Adipocyte (in vitro differentiated cells): ENCODE results near the gene TSPAN4.

ENCODE experiments used
- DNase-seq: peaks from one replicate; pipeline ENCODE4 v3.0.0-alpha.2; 2015; ENCODE audit warnings: low read depth
- H3K27me3 ChIP-seq: replicated peaks from 2 replicates; pipeline ENCODE4 v1.7.0; 2013; ENCODE audit warnings: mild to moderate bottlenecking, low read length, moderate library complexity; ENCODE audit not compliant: control insufficient read depth, insufficient read depth
- H3K36me3 ChIP-seq: 2 replicates; pipeline ENCODE4 v1.7.0; 2013; ENCODE audit warnings: low read length, mild to moderate bottlenecking, moderate library complexity; ENCODE audit not compliant: control insufficient read depth, insufficient read depth, severe bottlenecking
- H3K4me1 ChIP-seq: 2 replicates; pipeline ENCODE4 v1.7.0; 2013; ENCODE audit warnings: mild to moderate bottlenecking, low read length, moderate library complexity; ENCODE audit not compliant: control insufficient read depth, insufficient read depth
- H3K4me3 ChIP-seq: 2 replicates; pipeline ENCODE4 v1.7.0; 2013; ENCODE audit warnings: mild to moderate bottlenecking, low read length, moderate library complexity
- H3K9ac ChIP-seq: 2 replicates; pipeline ENCODE4 v1.7.0; 2013; ENCODE audit warnings: mild to moderate bottlenecking, low read length, moderate library complexity
- H3K9me3 ChIP-seq: 2 replicates; pipeline ENCODE4 v1.7.0; 2013; ENCODE audit warnings: mild to moderate bottlenecking, low read length, moderate library complexity; ENCODE audit not compliant: control insufficient read depth

TSPAN4 gene

GRCh38 chr11:890794-891540 lies 48.3 kb downstream of the TSPAN4 start:
- no peaks in the 10 kb centered on the region for H3K9me3 ChIP-seq
- no peak overlapping the region for H3K9ac ChIP-seq
- H3K36me3 ChIP-seq = peaks cover 13% of the 10 kb centered on the region
- no peaks in the 10 kb centered on the region for H3K4me1 ChIP-seq
- no peak overlapping the region for H3K4me3 ChIP-seq
- H3K27me3 ChIP-seq = no peaks in the 10 kb centered on the region
- no peak for DNase-seq

- Histone ChIP-seq H3K4me3 (no peak overlapping the region), H3K27me3 (no peaks in the 10 kb centered on the region), H3K9me3 (no peaks in the 10 kb centered on the region), H3K4me1 (no peaks in the 10 kb centered on the region), H3K36me3 (no peaks in the 10 kb centered on the region), H3K9ac (no peak overlapping the region)
- DNase-seq = no peak
Measured at GRCh38 chr11:893008-893654, 50.5 kb downstream of the TSPAN4 start.

DNA sequence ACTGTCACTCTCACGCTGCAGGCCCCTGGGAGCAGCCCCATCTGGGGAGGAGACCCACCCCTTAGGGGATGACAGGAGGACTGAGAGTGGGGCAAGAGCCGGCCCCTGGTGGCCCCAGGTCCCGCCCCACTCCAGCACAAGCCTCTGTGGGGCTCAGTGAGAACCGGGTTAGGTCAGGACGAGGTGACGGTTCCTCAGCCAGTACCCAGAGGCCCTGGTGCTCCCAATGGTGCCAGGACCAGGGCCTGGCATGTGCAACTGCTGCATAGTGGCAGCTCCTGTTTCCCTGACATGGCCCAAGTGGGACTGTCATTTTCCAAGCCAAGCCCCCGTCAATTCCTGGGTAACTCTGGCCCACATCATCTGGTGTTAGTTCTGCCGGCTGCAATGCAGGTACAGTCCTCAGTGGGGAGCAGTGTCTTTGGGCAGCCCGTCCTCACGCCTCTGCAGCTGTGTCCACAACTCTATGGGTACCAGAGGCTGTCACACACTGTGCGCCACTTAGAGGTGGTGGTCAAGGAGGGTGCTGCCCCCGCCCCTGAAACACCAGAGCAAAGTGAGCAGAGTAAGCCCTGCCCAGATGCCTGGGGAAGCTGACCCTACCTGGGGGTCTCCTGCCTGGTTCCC lies 52.0 kb downstream of the TSPAN4 start:
- H3K9ac ChIP-seq = no peak overlapping the region
- H3K4me3 ChIP-seq = no peak overlapping the region
- H3K9me3 ChIP-seq = no peaks in the 10 kb centered on the region
- DNase-seq = no peak
- H3K27me3 ChIP-seq = no peaks in the 10 kb centered on the region
- peaks cover 14% of the 10 kb centered on the region for H3K36me3 ChIP-seq
- no peaks in the 10 kb centered on the region for H3K4me1 ChIP-seq

DNA sequence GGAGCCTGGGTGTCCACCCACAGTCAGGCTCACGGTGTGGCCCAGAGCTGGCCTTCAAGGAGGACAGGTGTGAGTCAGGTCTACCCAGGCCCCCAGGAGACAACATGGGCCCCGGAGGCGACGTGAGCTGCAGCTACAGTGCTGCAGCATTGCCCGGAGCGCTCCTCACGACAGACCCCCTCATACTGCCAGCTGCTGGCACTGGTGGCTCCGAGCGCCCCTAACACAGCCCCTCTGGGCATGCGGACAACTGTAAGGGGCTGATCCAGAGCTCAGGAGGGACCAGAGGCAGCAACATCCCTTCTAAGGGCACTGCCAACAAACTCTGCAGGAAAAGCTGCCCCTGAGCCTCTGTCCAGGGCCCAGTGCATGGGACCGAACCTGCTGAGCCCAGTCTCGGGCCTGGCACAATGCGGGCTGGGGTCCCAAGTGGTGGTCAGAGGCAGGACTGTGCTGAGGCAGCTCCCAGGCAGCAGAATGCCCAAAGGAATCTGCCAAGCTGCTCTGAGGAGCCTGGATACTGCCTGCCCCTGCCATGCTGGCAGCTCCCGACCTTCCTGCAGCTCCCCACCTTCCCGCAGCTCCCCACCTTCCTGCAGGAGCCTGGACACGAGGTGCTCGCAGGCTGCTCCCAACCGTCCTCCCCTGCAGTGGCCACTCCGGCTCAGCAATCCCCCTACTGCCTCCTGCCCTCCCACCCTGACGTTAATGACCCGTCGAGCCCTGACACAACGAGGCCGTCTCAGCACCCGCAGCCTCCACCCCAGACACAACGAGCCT lies 52.9 kb downstream of the TSPAN4 start:
- peaks cover 21% of the 10 kb centered on the region for H3K36me3 ChIP-seq
- no peaks in the 10 kb centered on the region for H3K4me1 ChIP-seq
- H3K27me3 ChIP-seq = no peaks in the 10 kb centered on the region
- no peaks in the 10 kb centered on the region for H3K9me3 ChIP-seq
- DNase-seq = no peak
- no peak overlapping the region for H3K9ac ChIP-seq
- no peak overlapping the region for H3K4me3 ChIP-seq

- Histone ChIP-seq H3K27me3 (no peaks in the 10 kb centered on the region), H3K9me3 (no peaks in the 10 kb centered on the region), H3K4me1 (no peaks in the 10 kb centered on the region), H3K36me3 (peaks cover 41% of the 10 kb centered on the region), H3K9ac (no peak overlapping the region), H3K4me3 (no peak overlapping the region)
- DNase-seq = no peak
Measured at GRCh38 chr11:897253-898142, 54.8 kb downstream of the TSPAN4 start.

DNA sequence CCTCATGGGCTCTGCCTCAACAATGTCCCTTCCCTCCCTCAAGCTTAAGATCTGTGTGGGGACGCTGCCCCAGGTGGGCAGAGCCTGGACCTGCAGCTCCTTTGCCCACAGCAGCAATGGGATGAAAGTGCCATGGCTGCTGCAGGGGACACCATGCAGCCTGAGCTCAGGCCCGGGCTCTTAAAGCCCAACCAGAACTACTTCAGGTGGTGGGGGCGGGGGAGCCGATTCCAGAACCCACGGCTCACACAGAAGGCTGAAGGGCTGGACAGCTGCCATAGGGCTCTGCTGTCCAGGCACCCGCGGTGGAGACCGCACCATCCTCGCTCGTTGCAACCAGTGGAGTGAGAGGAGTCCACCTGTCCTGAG lies 55.5 kb downstream of the TSPAN4 start:
- DNase-seq = peak; percentile 38
- no peaks in the 10 kb centered on the region for H3K4me1 ChIP-seq
- H3K4me3 ChIP-seq = no peak overlapping the region
- no peaks in the 10 kb centered on the region for H3K27me3 ChIP-seq
- peaks cover 47% of the 10 kb centered on the region for H3K36me3 ChIP-seq
- H3K9me3 ChIP-seq = no peaks in the 10 kb centered on the region
- H3K9ac ChIP-seq = no peak overlapping the region

GRCh38 chr11:898540-899190 lies 56.0 kb downstream of the TSPAN4 start:
- Histone ChIP-seq H3K36me3 (peaks cover 50% of the 10 kb centered on the region), H3K9ac (no peak overlapping the region), H3K27me3 (no peaks in the 10 kb centered on the region), H3K4me1 (no peaks in the 10 kb centered on the region), H3K9me3 (no peaks in the 10 kb centered on the region), H3K4me3 (no peak overlapping the region)
- no peak for DNase-seq

GRCh38 chr11:899724-900123 lies 57.1 kb downstream of the TSPAN4 start:
- Histone ChIP-seq H3K9ac (no peak overlapping the region), H3K4me1 (no peaks in the 10 kb centered on the region), H3K9me3 (no peaks in the 10 kb centered on the region), H3K36me3 (peaks cover 60% of the 10 kb centered on the region), H3K4me3 (no peak overlapping the region), H3K27me3 (no peaks in the 10 kb centered on the region)
- no peak for DNase-seq

DNA sequence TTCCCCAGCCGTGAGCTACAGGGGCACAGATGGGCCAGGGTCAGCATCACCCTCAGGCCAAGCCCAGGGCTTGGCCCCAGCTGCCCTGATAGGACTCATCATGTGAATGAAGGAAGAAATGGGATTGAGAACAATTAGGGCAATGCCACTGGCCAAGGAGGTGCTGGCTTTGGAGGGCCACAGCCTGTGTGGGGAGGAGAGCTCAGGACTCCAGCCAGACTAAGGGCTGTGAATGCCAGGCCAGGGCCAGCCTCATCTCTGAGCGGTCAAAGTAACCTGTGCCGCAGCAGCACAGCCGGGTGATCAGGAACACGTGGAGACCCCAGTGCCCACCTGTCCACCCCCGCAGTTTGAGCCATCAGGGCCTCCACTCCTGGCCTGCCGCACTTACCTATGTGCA lies 57.9 kb downstream of the TSPAN4 start:
- Histone ChIP-seq H3K9ac (no peak overlapping the region), H3K4me1 (no peaks in the 10 kb centered on the region), H3K4me3 (no peak overlapping the region), H3K27me3 (no peaks in the 10 kb centered on the region), H3K9me3 (no peaks in the 10 kb centered on the region), H3K36me3 (peaks cover 60% of the 10 kb centered on the region)
- DNase-seq = no peak

DNA sequence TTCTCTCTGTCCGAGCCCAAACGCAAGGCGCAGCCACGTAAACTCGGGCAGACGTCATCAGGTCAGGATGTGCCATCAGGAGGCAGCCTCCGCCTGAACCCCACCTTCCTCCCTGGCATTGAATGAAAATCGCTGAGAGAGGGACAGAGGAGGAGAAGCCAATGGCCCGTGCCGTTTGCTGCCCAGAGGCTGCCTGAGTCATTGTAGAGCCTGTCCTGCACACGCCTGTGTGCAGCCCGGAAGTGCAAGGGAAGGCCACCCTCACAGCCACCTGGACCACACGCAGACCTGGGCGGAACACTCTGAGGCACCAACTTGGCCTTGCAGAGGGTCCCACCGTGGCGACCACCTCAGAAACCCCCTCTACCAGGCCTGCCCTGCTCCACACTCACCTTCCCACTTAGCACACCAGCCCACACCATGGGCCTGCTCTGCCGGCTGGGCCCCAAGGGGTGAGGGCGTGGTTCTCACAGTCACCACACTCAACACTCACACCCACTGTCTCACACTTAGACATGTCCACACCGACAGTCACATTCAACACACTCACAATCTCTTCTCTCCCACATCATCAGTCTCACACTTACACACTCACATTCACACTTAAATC lies 58.9 kb downstream of the TSPAN4 start:
- no peaks in the 10 kb centered on the region for H3K4me1 ChIP-seq
- H3K36me3 ChIP-seq = peaks cover 63% of the 10 kb centered on the region
- no peak overlapping the region for H3K9ac ChIP-seq
- H3K27me3 ChIP-seq = no peaks in the 10 kb centered on the region
- no peaks in the 10 kb centered on the region for H3K9me3 ChIP-seq
- no peak overlapping the region for H3K4me3 ChIP-seq
- DNase-seq = no peak
